Activated T-cell treated with anti-CD3 and anti-CD28 coated beads for 24 hours (primary cell): ENCODE results near the gene SLC9A1.
A peak's percentile ranks its signal among the peaks of the same experiment; 100 is the strongest.

Experiments
- DNase-seq: peaks from one replicate; pipeline ENCODE4 v3.0.0-alpha.2; 2020; ENCODE audit warnings: low read depth

Gene SLC9A1

DNA sequence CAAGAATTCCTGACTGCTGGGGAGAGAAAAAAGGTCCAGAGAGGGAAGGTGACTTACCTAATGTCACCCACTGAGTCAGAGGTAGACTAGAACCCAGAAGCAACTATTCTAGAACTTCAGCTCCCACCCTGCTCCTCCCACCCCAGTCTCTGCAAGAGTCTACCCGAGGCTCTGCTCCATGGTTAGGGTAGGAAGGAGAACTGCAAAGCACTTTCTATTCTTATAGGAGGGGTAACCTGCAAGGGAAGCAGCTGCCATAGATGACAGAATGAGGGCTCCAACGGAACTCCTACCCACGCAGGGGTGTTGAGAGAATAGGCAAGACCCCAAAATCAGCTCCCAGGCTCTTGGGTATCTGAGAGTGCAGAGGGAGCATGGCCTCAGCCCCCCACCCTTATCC is 4.3 kb downstream of the SLC9A1 start:
- no peak for DNase-seq

DNA sequence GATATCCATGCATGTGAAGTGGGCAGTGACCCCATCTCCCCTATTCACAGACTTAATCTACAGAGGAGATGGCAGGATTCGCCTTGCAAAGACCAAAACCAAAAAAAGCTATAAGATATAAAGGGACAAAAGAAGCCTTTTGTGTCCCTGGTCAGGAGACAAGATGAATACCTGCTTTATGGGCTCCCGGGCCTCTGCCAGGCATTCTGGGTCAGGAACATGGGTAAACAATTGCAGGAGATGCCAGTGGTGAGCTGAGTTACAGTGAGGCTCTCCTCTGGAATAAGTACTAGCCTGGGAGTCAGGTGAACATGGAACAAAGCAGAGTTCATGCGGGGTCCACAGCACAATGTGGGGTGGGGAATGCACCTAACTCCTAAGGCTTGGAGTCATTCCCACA is 4.7 kb downstream of the SLC9A1 start:
- DNase-seq: no peak

DNA sequence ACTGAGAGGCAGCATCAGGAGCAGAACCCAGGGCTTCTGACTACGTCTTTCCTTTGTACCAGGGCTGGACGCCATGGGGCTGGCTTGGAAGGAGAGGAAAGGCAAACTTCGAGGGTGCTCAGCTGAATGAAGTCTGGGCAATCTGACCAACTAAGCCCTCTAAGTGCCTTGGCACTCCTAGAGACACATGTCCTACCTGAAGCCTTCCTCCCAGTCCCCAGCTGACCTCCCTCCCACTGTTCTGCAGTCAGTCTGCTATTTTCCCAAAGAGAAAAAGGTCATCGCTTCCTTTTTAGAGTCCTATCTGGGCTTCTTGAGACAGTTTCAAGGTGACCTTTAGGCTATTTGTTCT is 5.2 kb downstream of the SLC9A1 start:
- no peak for DNase-seq

DNA sequence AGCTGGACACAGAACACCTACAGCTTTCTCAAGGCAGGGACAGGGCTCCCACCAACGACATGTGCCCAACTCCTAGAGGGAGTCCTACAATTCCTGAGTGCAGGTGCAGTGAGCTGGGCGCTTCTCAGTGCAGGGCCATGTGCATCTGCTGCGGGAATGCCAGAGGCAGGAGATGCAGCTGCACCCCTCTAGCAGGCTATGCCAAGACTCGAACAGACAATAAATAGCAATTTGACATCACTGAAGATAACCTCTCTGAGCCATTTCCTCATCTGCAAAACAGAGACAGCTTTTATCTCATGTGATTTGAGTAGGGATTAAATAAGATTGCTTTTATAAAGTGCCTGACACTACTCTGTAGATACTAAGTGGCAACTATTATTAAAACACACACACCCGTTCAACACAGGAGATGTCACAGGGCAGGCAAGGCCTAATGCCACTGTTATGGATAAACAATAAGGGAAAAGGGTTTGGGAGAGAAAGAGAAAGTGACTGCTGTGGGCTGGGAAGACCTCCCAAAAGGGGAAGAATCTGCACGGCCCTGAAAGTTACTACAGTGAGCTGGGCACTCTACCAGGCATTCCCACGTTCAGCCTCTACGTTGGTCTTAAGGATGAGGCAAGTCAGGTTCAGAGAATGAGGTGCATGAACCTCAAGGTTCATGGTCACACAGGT is 5.7 kb downstream of the SLC9A1 start:
- no peak for DNase-seq

DNA sequence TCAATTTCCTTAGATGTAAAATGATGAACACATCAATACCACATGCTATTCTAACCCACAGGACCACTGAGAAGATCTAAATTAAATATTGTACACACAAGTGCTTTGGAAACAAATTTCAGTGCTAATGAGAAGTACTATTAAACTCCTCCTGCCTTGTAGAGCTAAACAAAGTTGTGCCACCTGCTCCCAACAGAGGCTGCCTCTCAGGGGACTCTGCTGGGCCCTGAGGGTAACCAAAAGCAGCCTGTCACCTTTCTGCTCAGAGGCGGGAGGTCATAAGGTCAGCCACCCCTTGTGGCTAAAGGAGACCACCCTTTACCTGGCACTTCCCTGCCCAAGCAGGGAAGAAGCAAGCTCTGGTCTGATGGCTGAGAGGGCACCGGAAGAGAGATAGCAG is 6.3 kb downstream of the SLC9A1 start:
- DNase-seq: no peak

DNA sequence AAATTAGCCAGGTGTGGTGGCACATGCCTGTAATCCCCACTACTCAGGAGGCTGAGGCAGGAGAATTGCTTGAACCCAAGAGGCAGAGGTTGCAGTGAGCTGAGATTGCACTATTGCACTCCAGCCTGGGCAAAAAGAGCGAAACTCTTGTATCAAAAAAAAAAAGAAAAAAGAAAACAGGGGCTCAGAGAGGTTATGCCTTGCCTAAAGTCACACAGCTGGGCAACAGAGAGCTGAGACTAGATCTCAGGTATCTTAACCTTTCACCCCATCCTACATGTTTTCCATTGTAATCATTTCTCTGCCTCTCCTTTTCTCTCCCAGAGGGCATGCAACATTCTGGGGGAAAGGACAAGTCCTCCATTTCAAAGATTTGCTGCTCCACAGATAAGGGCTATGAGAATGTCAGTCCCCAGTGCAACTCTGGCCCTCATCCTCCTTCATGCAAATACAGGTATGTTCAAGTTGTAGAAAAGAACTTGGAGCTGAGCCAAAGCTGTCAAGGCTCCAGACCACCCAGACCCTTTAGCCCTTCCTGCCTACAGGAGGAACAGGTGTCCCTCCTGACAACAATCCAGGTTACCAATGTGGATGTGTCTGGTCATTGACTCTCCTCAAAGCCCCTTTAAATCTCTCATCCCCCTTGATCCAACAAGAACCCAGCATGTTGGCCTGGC is 6.9 kb downstream of the SLC9A1 start:
- no peak for DNase-seq

DNA sequence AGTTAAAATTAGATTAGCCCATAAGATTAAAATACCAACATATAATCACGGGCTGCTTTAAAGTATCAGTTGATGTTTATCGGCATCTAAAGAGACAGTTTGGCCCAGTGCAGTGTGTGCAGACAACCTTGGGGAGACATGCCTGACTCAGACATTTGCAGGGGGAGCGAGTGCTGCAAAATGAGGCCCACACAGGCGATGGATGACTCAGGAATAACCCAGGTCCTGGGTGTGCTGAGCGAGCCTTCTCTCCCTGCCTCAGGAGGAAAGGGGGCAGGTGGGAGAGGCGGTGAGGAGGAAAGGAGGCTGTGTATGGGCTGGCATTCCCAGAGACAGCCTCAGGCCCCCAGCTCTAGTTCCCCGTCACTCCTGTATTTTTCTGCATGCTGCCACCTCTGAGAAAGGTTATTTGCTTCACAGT is 9.0 kb downstream of the SLC9A1 start:
- no peak for DNase-seq

DNA sequence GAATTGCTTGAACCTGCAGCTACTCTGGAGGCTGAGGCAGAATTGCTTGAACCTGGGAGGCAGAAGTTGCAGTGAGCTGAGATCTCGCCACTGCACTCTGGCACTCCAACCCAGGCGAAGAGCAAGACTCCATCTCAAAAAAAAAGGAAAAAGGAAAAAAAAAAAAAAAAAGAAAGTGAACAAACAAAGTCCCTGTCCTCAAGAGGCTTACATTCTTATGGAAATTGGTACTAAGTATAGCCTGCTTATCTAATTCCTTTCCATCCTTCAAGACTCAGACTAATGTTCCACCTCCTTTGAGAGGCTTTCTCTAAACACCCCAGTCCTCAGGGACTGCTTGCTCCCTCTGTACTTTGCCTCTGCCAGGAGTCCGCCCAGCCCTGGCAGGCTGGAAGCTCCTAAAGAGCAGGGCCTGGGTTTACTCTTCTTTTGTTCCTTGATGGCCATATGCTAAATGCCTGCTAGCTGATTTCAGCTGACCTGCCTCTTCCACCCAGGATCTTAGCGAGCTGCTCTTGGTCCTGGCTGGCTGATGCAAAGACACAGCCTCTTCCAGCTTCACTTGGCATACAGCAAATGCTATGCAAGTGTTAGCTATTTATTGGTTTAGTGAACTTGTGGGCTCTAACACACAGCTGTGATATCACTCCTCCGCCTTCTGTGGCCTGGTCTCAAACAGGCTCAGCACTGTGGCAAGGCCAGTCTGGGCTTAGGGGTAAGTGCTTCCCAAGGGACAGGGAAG is 9.8 kb downstream of the SLC9A1 start:
- no peak for DNase-seq

DNA sequence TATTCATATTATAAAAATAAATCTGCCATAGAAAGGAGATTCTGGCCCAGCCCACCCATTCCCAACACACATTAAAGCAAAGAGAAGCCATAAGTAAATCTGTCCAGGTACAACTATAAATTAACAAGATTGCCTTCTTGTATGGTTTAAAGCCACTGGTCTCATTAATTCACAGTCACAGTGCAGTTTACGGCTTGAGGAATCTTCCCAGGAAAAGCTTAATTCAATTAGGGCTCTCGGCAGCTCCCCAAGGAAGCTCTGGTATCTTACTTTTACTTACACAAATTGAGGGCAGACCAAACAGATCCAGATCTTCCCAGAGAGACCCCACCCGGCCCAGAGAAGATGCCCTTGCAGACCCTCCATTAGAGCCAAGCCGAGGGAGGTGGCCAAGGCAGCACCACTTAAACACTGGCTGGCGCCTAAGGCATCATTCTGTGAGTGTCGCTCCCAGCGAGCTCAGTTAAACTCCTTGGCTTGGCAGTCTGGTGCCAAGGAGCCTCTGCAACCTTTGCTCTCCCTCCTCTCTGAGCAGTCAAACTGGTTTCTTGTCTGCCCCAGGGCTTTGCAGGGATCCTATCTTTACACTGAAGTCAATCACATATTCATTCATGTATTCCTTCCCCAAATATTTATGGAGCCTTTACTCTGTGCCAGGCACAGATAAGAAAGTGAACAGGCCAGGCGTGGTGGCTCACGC is 10.7 kb downstream of the SLC9A1 start:
- DNase-seq: no peak

DNA sequence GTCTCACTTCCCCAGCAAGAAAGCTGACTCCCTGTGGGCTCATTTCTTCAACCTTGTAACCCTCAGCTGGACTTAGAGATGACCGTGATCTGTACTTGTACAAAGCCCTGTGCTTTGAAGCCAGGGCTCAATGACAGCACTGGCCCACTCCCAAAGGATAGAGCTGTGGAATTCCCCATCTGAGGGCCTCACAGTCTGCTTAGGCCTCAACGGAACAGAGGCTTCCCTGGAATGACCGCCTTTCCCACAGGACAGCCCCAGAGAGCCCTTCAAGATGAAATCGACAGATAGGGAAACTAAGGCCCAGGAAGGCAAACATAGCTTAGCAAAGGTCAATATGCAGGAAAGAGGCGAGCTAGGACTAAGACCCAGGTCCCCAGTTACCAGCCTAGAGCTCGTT is 11.5 kb downstream of the SLC9A1 start:
- no peak for DNase-seq

DNA sequence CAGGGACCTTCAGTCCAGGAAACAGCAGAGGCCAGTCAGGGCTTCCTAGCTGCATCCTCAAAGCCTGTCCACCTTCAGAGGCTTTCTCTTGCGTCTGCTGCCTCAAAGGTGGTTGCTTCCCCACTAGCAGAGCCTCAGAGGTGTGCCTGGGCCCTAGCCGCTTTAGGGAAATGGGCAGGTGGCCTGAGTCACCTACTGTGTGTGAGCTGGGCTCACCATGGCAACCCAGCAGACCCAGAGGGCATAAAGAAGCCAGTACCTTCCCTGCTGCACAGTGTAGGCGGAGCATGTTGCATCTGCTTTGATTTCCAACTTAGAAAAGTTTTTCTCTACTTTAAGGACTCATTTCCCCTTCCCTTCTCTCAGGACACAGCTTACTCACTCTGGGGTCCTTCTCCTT is 12.5 kb downstream of the SLC9A1 start:
- no peak for DNase-seq

DNA sequence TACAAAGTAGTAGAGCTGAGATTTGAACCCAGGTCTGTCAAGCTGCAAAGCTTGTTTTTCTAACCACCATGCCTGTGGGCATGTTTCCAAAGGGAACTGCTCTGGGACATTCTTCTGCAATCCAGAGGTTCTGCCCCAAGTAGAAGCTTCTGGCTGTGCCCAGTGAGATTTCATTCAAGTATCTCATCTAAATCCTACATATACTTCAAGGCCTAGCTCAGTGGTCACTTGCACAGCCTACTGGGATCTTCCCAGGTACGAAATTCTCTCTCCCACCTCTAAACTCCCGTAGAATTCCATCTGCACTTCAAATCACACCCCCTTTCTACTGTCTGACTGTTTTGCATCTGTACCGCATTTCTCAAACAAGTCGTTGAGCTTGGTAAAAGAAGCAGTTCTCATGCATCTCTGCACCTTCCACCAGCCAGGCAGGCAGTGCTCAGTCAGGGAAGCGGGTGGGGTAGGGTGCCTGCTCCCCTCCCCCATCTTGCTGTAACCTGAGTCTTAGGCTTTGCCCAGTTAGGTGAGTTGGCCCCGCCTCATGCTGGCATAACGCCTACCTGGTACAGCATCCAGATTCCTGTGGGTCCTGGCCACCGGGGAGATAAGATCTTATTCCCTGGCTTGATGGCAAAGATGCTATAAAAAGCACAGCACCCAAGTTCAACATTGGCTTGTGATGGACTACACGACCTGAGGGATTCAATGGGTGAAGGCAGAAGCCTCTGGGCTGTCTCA is 13.5 kb downstream of the SLC9A1 start:
- DNase-seq: no peak

DNA sequence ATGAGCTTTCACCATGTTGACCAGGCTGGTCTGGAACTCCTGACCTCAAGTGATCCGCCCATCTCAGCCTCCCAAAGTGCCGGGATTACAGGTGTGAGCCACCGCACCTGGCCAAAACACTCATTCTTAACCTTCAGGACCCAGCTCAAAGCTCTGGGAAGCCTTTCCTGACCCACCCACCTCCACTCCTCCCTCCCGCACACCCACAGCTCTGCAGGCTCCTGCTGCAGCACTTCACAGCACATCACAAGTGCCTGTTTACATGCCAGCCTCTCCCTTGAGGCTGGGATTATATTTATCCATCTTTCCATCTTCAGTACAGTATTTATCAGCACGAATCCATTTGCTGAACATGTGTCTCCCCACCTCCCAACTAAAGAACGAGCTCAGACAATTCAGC is 14.9 kb downstream of the SLC9A1 start:
- DNase-seq: no peak

DNA sequence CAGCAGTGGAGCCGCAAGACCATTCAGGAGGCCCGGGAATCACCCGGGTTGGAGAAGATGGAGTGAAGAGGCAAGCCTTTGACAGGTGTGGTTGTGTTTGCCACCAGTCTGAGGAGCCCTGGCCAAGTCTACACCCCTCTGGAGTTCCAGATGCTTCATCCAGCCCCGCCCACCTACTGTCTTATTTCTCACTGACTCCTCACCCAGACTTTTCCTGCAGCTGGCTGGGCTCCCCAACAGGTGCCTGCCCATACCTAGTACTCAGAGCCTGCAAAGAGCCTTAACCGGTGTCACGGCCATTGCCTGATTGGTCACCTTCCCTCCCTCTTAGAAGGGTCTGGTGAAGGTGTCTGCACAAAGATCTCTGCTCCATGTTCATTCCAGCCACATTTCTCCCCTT is 16.0 kb downstream of the SLC9A1 start:
- DNase-seq: no peak

DNA sequence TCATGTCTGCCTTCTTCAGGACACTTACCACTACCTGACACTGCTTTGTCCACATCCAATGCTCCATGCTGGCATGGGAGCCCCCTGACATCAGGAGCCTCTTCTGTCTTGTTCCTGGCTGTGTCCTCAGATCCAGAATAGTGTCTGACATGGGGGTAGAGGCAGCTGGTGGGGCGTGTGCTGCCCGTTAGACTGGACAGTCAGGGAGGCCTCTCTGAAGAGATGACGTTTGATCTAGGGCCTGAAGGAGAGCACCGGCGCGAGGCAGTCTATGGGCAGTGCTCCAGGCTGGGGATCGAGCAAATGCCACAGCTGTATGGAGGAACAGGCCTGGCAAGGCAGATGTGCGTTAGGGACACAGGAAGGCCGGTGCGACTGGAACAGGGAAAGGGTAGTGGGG is 16.6 kb downstream of the SLC9A1 start:
- DNase-seq: no peak

DNA sequence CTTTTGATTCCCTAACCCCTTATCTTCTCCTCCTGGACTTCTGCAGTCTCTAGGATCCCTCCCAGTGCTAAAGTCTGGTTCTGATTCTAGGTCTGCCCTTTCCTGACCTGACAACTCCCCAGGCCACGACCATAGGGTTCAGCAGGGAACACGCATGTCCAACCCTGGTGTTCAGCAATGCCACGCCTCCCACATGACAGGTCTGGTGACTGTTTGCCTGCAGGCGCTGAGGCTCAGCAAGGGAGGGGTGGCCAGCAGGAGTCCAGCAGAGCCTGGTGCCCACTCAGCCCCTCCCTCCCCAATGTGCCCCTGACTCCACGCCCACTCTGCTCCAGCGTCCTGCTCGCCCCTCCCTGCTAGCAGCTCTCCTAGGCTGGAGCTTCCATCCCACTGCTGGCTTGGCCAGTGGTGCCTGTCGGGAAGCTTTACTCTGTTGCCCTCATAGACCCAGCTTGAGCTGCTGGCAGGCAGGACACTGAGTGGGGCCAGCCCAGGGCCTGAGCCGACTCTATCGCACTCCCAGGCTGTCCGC is 17.3 kb downstream of the SLC9A1 start:
- no peak for DNase-seq

DNA sequence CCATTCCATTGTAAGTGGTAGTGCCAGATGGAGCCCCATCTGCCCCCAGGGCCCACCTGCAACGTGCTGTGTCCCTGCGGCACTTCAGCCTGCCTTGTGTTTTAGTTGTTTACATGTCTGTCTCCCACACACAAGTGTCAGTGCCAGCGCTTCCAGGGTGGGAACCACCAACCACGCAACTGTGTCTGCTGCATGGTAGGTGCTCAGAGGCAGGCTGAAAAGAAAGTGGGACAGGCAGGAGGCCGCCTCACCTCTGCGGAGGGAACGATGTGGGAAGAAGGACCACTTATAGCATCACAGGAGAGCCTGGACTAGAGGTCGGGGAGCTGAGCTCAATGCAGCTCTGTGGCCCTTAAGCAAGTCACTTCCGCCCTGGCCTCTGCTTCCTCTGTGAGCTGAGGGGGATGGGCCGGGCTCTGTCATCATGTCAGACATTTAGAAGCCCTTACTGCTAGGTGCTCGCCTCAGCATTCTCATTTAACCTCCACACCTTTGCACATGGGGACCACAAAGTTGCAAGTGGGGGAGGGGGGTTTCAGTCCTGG is 17.9 kb downstream of the SLC9A1 start:
- DNase-seq: peak; percentile 67

DNA sequence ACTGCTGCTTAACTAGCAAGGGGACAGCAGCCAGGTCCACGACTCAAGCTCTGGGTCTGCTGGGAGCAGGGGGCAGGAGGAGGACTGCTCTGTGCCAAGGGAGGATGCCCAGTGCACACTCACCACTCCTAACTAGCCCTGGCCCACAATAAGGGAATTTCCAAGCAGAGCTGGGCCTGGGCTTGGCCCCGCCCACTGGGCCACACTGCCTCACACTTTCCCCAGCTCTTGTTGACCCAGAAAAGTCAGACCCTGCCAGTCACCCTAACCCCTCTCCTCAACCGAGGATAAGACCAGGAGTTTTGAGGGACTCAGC is 18.7 kb downstream of the SLC9A1 start:
- no peak for DNase-seq

DNA sequence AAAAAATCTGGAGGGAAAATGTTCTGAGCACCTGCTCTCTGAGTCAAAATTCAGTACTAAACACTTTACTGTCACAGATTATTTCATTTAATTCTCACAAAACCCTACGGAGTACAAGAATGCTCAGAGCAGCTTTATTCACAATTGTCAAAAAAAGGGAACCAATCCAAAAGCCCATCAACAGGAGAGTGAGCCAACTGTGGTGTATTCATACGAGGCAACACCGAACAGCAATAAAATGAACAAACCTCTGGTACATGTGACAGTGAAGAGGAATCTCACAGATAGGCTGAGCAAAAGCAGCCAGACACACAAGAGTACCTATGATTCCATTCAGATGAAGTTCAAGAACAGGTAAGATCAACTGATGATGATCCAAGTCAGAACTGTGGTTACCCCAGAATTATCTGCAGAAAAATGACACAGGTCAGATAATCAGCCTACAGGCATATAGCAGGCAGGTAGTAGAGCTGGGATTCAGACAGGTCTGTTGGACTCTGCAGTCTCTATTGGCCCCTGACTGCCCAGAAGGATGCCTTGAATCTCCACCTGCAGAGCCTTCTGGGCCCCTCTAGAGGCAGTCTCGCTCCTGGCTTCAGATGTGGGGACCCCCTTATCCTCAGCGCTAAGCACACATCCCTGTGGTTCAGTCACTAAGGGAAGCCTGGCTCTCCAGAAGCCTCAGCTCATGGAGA is 19.2 kb downstream of the SLC9A1 start:
- no peak for DNase-seq

DNA sequence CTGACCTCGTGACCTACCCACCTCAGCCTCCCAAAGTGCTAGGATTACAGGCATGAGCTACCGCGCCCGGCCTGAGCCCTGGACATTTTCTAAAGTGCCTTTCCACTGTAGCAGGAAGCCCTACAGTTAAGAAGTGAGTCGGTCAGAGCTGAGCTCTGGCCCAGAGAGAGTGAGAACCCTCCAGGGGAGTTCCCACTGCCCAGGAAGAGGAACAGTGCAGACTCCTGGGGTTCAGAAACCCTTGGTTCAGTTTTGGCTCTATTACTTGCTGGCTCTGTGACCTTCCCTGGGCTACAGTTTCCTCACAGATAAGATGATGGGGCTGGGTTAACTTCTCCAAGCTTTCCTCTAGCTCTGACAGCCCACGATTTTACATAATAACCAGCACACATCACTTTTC is 20.9 kb downstream of the SLC9A1 start:
- no peak for DNase-seq

DNA sequence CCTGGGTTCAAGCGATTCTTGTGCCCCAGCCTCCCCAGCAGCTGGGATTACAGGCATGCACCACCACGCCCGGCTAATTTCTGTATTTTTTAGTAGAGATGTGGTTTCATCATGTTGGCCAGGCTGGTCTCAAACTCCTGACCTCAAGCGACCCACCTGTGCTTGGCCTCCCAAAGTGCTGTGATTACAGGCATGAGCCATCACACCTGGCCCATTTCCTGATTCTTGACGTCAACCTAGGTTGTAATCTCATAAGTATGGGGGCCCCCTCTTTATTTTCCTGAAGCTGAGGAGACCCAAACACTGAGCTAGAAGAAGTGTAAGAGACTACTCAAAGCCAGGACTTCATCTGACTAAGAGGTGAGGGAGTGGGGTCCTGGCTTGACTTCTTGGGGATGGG is 21.8 kb downstream of the SLC9A1 start:
- no peak for DNase-seq
